GM12864 (cell line): ENCODE data around the gene PACRG.

Source experiments
- DNase-seq: peaks from one replicate; pipeline ENCODE4 v3.0.0-alpha.2; 2011; ENCODE audit warnings: low read depth
- H3K4me3 ChIP-seq: 2 replicates; pipeline ENCODE4 v1.5.1; 2011; ENCODE audit warnings: mild to moderate bottlenecking, low read depth, low read length, control low read depth
- CTCF ChIP-seq: IDR thresholded peaks from 2 replicates; pipeline ENCODE4 v1.5.1; 2011; ENCODE audit warnings: low read depth, mild to moderate bottlenecking, moderate library complexity, low read length, control low read depth, inconsistent platforms; ENCODE audit errors: missing control alignments

Gene PACRG

GRCh38 chr6:162829013-162829742 is 101.4 kb downstream of the PACRG start:
- no peak overlapping the region for H3K4me3 ChIP-seq
- DNase-seq, result no peak
- no peak for TF ChIP-seq CTCF

GRCh38 chr6:162833776-162834175 is 106.0 kb downstream of the PACRG start:
- no peak for DNase-seq
- TF ChIP-seq CTCF, result no peak

GRCh38 chr6:162845972-162846371 is 118.2 kb downstream of the PACRG start:
- TF ChIP-seq CTCF, result no peak
- H3K4me3 ChIP-seq, result no peak overlapping the region
- DNase-seq, result no peak

More at GRCh38 chr6:162833776-162834175, 106.0 kb downstream of the PACRG start:
- H3K4me3 ChIP-seq, result no peak overlapping the region

- no peak for TF ChIP-seq CTCF
- no peak overlapping the region for H3K4me3 ChIP-seq
- DNase-seq, result no peak
Measured at GRCh38 chr6:162846723-162847122, 118.9 kb downstream of the PACRG start.

GRCh38 chr6:162849269-162849668 is 121.5 kb downstream of the PACRG start:
- TF ChIP-seq CTCF, result no peak
- H3K4me3 ChIP-seq, result no peak overlapping the region
- no peak for DNase-seq

GRCh38 chr6:162852192-162852591 is 124.4 kb downstream of the PACRG start:
- H3K4me3 ChIP-seq, result no peak overlapping the region
- TF ChIP-seq CTCF, result no peak
- DNase-seq, result no peak
